Skin epidermis (tissue), 12 donors: ENCODE results near the gene NUDT3.
"Not testable (repeated sequence)": the region's sequence is repeated elsewhere in the genome, so short reads cannot be mapped to it uniquely, and the experiment has no call there.

Experiments used
- H3K27ac ChIP-seq, 21 experiments: fragments of 200-600 bp; sonication (generic) in 11 of 21; one replicate each; pipeline ENCODE4 v1.5.0; 2020; ENCODE audit warnings: mild to moderate bottlenecking in 3 of 21, inconsistent platforms in 2 of 21, moderate library complexity in 2 of 21
- H3K4me3 ChIP-seq, 7 experiments: fragments of 200-600 bp; sonication (generic) in 2 of 7; one replicate each; pipeline ENCODE4 v1.5.0; 2020; ENCODE audit warnings: inconsistent platforms in 2 of 7, mild to moderate bottlenecking in 2 of 7, moderate library complexity in 1 of 7

The NUDT3 gene

GRCh38 chr6:34392497-34393190, at the start of gene NUDT3:
TSS of gene NUDT3 (minus strand) at chr6:34392669. CDS start at chr6:34392362, 307 bp downstream.
- Histone ChIP-seq H3K27ac (peak within 1 kb of the TSS; percentile 86 to 99 (median 95)), H3K4me3 (peak within 1 kb of the TSS; percentile 70 to 100 (median 86))

- Histone ChIP-seq H3K27ac (no peak overlapping the region), H3K4me3 (no peak overlapping the region)
Observed at GRCh38 chr6:34441526-34441925, 49.1 kb upstream of the NUDT3 start.

GRCh38 chr6:34439442-34439841, 47.0 kb upstream of the NUDT3 start:
- H3K4me3 ChIP-seq: no peak overlapping the region
- no peak overlapping the region for H3K27ac ChIP-seq

GRCh38 chr6:34438705-34439104, 46.2 kb upstream of the NUDT3 start:
- Histone ChIP-seq H3K27ac (no peak overlapping the region), H3K4me3 (no peak overlapping the region)

- Histone ChIP-seq H3K27ac (no peak overlapping the region), H3K4me3 (no peak overlapping the region)
Observed at GRCh38 chr6:34437644-34437970, 45.1 kb upstream of the NUDT3 start.

DNA sequence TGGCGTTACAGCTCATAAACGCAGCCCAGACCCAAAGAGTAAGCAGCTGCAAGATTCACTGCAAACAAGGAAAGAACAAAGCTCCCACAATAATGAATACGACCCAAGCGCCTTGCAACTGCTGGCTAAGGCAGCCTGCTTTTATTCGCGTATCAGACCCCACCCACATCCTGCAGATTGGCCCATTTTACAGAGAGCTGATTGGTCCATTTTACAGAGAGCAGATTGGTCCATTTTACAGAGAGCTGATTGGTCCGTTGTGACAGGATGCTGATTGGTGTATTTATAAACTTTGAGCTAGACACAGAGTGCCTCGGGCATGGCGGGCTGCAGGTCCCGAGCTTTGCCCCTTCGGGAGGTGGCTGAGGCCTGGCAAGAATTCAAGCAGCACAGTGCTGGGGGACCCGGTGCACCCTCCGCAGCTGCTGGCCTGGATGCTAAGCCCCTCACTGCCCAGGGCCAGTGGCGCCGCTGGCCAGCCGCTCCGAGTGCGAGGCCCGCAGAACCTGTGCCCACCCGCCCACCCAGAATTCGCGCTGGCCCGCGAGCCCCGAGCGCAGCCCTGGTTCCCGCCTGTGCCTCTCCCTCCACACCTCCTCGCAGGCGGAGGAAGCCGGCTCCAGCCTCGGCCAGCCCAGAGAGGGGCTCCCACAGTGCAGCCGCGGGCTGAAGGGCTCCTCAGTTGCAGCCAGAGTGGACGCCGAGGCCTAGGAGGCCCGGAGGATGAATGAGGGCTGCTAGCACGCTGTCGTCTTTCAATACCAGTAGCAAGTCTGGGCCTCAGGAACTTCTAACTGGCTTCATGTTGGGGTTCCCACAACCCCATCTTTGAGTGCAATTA, 44.6 kb upstream of the NUDT3 start:
- Histone ChIP-seq H3K27ac (no peak overlapping the region), H3K4me3 (no peak overlapping the region)

- no peak overlapping the region for H3K27ac ChIP-seq
- no peak overlapping the region for H3K4me3 ChIP-seq
Observed at GRCh38 chr6:34435916-34436315, 43.4 kb upstream of the NUDT3 start.

- peak within 1 kb of the TSS; percentile 52 to 92 (median 71) for H3K4me3 ChIP-seq
- peak within 1 kb of the TSS; percentile 46 to 98 (median 88) for H3K27ac ChIP-seq
Observed at GRCh38 chr6:34425498-34426410, 33.3 kb upstream of the NUDT3 start, which contains the start of gene RPS10. TSS of gene RPS10 (minus strand) at chr6:34426069. CDS start at chr6:34425221, 848 bp downstream.

DNA sequence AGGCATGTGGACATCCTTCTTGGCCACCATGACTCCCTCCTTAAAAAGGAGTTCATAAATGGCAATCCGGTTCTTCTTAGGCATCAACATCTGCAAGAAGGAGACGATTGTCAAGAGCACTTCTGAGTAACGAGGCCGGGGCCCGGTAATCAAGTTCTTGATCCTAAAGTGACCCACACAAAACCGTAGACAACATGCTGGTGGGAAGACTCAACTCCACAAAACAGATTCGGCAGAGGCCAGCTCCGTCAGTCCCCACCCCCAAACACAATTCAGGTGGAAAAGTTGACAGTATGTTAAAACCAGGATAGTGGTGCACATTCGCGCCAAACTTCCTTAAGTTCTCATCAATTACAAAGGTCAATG, 32.6 kb upstream of the NUDT3 start:
- Histone ChIP-seq H3K27ac (peak overlapping the region; percentile 46 to 98 (median 88)), H3K4me3 (peak overlapping the region; percentile 52 to 92 (median 71))

- H3K27ac ChIP-seq: peak overlapping the region in 15 of 21 experiments; percentile 82 to 98 (median 90)
- peak overlapping the region; percentile 52 to 92 (median 71) for H3K4me3 ChIP-seq
Observed at GRCh38 chr6:34424200-34425131, 32.0 kb upstream of the NUDT3 start.

- H3K27ac ChIP-seq: no peak overlapping the region
- H3K4me3 ChIP-seq: no peak overlapping the region
Observed at GRCh38 chr6:34423254-34423653, 30.8 kb upstream of the NUDT3 start.

- H3K27ac ChIP-seq: no peak overlapping the region
Observed at GRCh38 chr6:34418367-34418766, 25.9 kb upstream of the NUDT3 start.

GRCh38 chr6:34416877-34417371, 24.5 kb upstream of the NUDT3 start:
- no peak overlapping the region for H3K27ac ChIP-seq
- H3K4me3 ChIP-seq: no peak overlapping the region

More at GRCh38 chr6:34418367-34418766, 25.9 kb upstream of the NUDT3 start:
- H3K4me3 ChIP-seq: no peak overlapping the region

DNA sequence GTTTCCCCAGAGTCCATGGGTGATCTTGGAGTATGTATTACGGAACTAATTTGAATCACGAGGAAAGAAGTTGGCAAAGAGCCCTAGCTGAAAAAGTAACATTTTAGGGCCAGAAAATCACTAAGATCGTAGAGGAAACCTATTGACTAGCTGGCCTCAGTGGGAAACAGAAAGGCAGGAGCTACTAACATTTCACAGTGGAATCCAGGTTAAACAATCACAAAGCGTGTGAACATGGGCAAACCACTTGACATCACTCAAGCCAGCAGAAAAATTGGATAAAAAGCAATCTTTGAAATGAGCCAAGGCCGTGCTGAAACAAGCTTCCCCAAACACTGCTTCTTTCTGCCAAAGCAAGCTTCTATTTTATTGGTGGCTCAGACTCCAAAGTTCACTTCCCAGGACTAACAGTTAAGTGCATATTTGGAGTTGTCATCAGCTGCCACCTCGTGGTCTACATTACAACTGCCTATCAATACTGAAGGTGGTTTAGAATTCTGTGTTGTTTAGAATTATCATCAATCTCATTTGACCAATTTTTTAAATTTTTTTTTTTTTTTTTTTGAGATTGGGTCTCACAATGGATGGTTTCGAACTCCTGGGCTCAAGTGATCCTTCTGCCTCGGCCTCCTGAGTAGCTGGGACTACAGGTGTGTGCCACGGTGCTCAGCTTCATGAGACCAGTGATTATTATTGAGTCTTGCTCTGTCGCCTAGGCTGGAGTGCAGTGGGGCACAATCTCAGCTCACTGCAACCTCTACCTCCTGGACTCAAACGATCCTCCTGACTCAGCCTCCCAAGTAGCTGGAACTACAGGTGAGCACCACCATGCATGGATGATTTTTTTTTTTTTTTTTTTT, 22.8 kb upstream of the NUDT3 start:
- Histone ChIP-seq H3K27ac (peak overlapping the region in 10 of 21 experiments; percentile 11 to 67 (median 39)), H3K4me3 (no peak overlapping the region)

- no peak overlapping the region for H3K27ac ChIP-seq
- H3K4me3 ChIP-seq: no peak overlapping the region
Observed at GRCh38 chr6:34412643-34413214, 20.3 kb upstream of the NUDT3 start.

GRCh38 chr6:34412016-34412415, 19.5 kb upstream of the NUDT3 start:
- Histone ChIP-seq H3K4me3 (no peak overlapping the region), H3K27ac (no peak overlapping the region)

DNA sequence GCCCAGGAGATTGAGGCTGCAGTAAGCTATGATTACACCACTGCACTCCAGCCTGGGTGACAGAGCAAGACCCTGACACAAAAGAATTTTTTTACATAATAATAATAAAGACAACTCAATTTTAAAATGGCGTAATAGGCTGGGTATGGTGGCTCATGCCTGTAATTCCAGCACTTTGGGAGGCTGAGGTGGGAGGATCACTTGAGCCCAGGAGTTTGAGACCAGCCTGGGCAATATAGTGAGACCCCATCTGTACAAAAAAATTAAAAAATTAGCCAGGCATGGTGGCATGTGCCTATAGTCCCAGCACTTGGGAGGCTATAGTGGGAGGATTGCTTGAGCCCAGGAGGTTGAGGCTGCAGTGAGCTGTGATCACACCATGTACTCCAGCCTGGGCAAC, 15.4 kb upstream of the NUDT3 start:
- H3K4me3 ChIP-seq, H3K27ac ChIP-seq: not testable (repeated sequence)
